GM12878 (cell line): ENCODE data around the gene ARHGEF6. TPM values are rescaled to one million over a fixed set of nuclear protein-coding genes. Genes with fewer than 3 reads are reported as not detected.

Experiments used
- ATAC-seq: fragments of 200-7000 bp; cut with Tn5 transposase; 3 replicates; pipeline ENCODE4 v1.9.1; 2020; ENCODE audit warnings: mild to moderate bottlenecking, moderate library complexity
- BruUV-seq: library from RNA; stranded (reverse); fragments of 400-500 nt; replicated peaks from 2 replicates; lab custom pipeline; 2021; lab: Mats Ljungman, UMichigan
- CTCF ChIA-PET: fragments of 300-600 bp; sonication (Branson Sonifier 250); formaldehyde crosslinking; extraction: SDS; loops from one replicate; lab custom pipeline; 2021; ENCODE audit warnings: inconsistent platforms; lab: Yijun Ruan, JAX
- POLR2A ChIA-PET: fragments of 350-600 bp; formaldehyde crosslinking; extraction: SDS; loops from one replicate; lab custom pipeline; 2021; ENCODE audit warnings: inconsistent platforms; lab: Charles Lee
- RAD21 ChIA-PET: fragments of 300-600 bp; sonication (Branson Sonifier 250); formaldehyde crosslinking; loops from one replicate; lab custom pipeline; 2023; ENCODE audit warnings: antibody characterized with exemption; ENCODE audit not compliant: unreplicated experiment; lab: Charles Lee
- SMC1A ChIA-PET: fragments of 300-600 bp; sonication (Branson Sonifier 250); formaldehyde crosslinking; loops from one replicate; lab custom pipeline; 2023; ENCODE audit not compliant: unreplicated experiment, uncharacterized antibody; lab: Charles Lee
- DNase-seq: peaks from one replicate; pipeline ENCODE4 v3.0.0-alpha.2; 2011; ENCODE audit warnings: low read depth, low spot score
- FAIRE-seq: peaks from 3 replicates; lab custom pipeline; 2011; peaks lifted over from hg19 to GRCh38; lab: Jason Lieb, UNC
- H2AFZ ChIP-seq: 2 replicates; pipeline ENCODE4 v1.6.0; 2011; ENCODE audit warnings: low read depth, low read length, control low read depth; ENCODE audit not compliant: control insufficient read depth
- H3K27ac ChIP-seq: 2 replicates; pipeline ENCODE4 v1.5.1; 2011; ENCODE audit warnings: control low read depth; ENCODE audit not compliant: control insufficient read depth, insufficient read depth
- H3K27me3 ChIP-seq, 2 experiments: replicated peaks in 1 of 2; 2 replicates each; pipeline versions ENCODE4 v1.6.0 to v1.6.1; 2011; ENCODE audit warnings: low read length in 1 of 2; ENCODE audit not compliant: control insufficient read depth in 2 of 2, insufficient read depth in 2 of 2
- H3K36me3 ChIP-seq, 2 experiments: 2 replicates each; pipeline ENCODE4 v1.5.1; 2011; ENCODE audit warnings: low read length in 1 of 2; ENCODE audit not compliant: control insufficient read depth in 2 of 2, insufficient read depth in 2 of 2
- H3K4me1 ChIP-seq: 2 replicates; pipeline ENCODE4 v1.6.1; 2011; ENCODE audit warnings: mild to moderate bottlenecking, low read length, moderate library complexity, mixed read lengths; ENCODE audit not compliant: control insufficient read depth, insufficient read depth
- H3K4me2 ChIP-seq: 2 replicates; pipeline ENCODE4 v1.6.0; 2011; ENCODE audit warnings: control low read depth; ENCODE audit not compliant: control insufficient read depth, insufficient read depth
- H3K4me3 ChIP-seq: fragments of 200-600 bp; sonication (generic); 2 replicates; pipeline ENCODE4 v1.5.1; 2016
- H3K79me2 ChIP-seq: 2 replicates; pipeline ENCODE4 v1.6.0; 2011; ENCODE audit warnings: low read length; ENCODE audit not compliant: control insufficient read depth, insufficient read depth
- H3K9ac ChIP-seq: 2 replicates; pipeline ENCODE4 v1.8.0; 2011; ENCODE audit warnings: low read length, control low read depth, mixed read lengths; ENCODE audit not compliant: control insufficient read depth, insufficient read depth
- H3K9me3 ChIP-seq: replicated peaks from 3 replicates; pipeline ENCODE4 v1.5.1; 2011; ENCODE audit warnings: mild to moderate bottlenecking, low read length; ENCODE audit not compliant: control insufficient read depth, insufficient read depth
- H4K20me1 ChIP-seq: 2 replicates; pipeline ENCODE4 v1.6.0; 2011; ENCODE audit not compliant: control insufficient read depth, insufficient read depth
- BMI1 ChIP-seq: fragments of 450-650 bp; IDR thresholded peaks from 2 replicates; pipeline ENCODE4 v1.6.1; 2016; ENCODE audit warnings: mild to moderate bottlenecking, moderate library complexity, borderline replicate concordance
- CREB1 ChIP-seq: IDR thresholded peaks from 2 replicates; pipeline ENCODE4 v1.6.1; 2012; ENCODE audit warnings: low read depth, mild to moderate bottlenecking, inconsistent platforms
- CREM ChIP-seq: IDR thresholded peaks from 2 replicates; pipeline ENCODE4 v1.6.1; 2014; ENCODE audit warnings: antibody characterized with exemption, low read depth
- EGR1 ChIP-seq, 2 experiments: IDR thresholded peaks; 1 replicate in 1 of 2; 2 replicates in 1 of 2; pipeline ENCODE4 v1.6.1; 2011 to 2012; ENCODE audit warnings: low read depth in 2 of 2, low read length in 2 of 2, borderline replicate concordance in 1 of 2, mild to moderate bottlenecking in 1 of 2, moderate library complexity in 1 of 2
- ETV6 ChIP-seq, 2 experiments: fragments of 450-650 bp in 1 of 2; IDR thresholded peaks in 1 of 2; conservative IDR thresholded peaks in 1 of 2; 2 replicates each; pipeline ENCODE4 v1.6.1; 2014; ENCODE audit warnings: antibody characterized with exemption in 1 of 2, borderline replicate concordance in 1 of 2, low read depth in 1 of 2, mild to moderate bottlenecking in 1 of 2, moderate library complexity in 1 of 2
- GABPA ChIP-seq: IDR thresholded peaks from 2 replicates; pipeline ENCODE4 v1.6.1; 2014; ENCODE audit warnings: antibody characterized with exemption, low read depth, mild to moderate bottlenecking, inconsistent platforms
- GATAD2B ChIP-seq: fragments of 450-650 bp; conservative IDR thresholded peaks from 2 replicates; pipeline ENCODE4 v1.6.1; 2017; ENCODE audit warnings: low read depth, mild to moderate bottlenecking, moderate library complexity
- MEF2A ChIP-seq: IDR thresholded peaks from 2 replicates; pipeline ENCODE4 v1.6.1; 2011; ENCODE audit warnings: low read depth, mild to moderate bottlenecking, low read length, moderate library complexity; ENCODE audit not compliant: insufficient read depth
- NRF1 ChIP-seq: conservative IDR thresholded peaks from 2 replicates; pipeline ENCODE4 v1.6.1; 2011; ENCODE audit warnings: mild to moderate bottlenecking, low read depth, low read length, improper control_type of control experiment
- SIN3A ChIP-seq: IDR thresholded peaks from 2 replicates; pipeline ENCODE4 v1.6.1; 2012; ENCODE audit warnings: low read depth, low read length, improper control_type of control experiment
- SPI1 ChIP-seq: IDR thresholded peaks from 2 replicates; pipeline ENCODE4 v1.6.1; 2011; ENCODE audit warnings: low read depth, mild to moderate bottlenecking, low read length, moderate library complexity, borderline replicate concordance; ENCODE audit not compliant: insufficient read depth
- ZNF384 ChIP-seq: IDR thresholded peaks from 2 replicates; pipeline ENCODE4 v1.6.1; 2012; ENCODE audit warnings: low read depth, mild to moderate bottlenecking, low read length, improper control_type of control experiment, borderline replicate concordance
- ZSCAN29 ChIP-seq: fragments of 450-650 bp; IDR thresholded peaks from 2 replicates; pipeline ENCODE4 v1.6.1; 2017; ENCODE audit warnings: mild to moderate bottlenecking, moderate library complexity
- WGBS: methylation state at CpG from one replicate; pipeline ENCODE4 v1.1.6; 2016; ENCODE audit warnings: low lambda C conversion rate; ENCODE audit not compliant: insufficient replicate concordance, insufficient coverage; ENCODE audit errors: missing lambda C conversion rate; 5-methylcytosine and 5-hydroxymethylcytosine counted together
- in situ Hi-C: fragments of 300-500 bp; cut with MboI; formaldehyde crosslinking; loops from 9 replicates; pipeline ENCODE4 v1.14.3; 2018; ENCODE audit warnings: mixed read lengths
- intact Hi-C: fragments of 100-400 bp; cut with micrococcal nuclease; formaldehyde crosslinking; loops from one replicate; pipeline ENCODE4 v1.14.2; 2022; ENCODE audit not compliant: unreplicated experiment
- polyA plus RNA-seq, 11 experiments: library from polyadenylated mRNA; depleted of rRNA in 4 of 11; unstranded in 6 of 11; stranded (reverse) in 5 of 11; fragments of >200 nt; fragmentation: Nextera tagmentation in 4 of 11; fragmentation: Illumina TruSeq in 1 of 11; extraction: Ambion mirVana in 4 of 11; extraction: Trizol in 1 of 11; gene quantifications; 1 replicate in 1 of 11; 2 replicates in 10 of 11; pipeline versions ENCODE4 v1.2.1 to v1.2.3, GENCODE V29; 2011 to 2016; ENCODE audit warnings: inconsistent platforms in 2 of 11, missing spikeins in 2 of 11, low read depth in 1 of 11
- total RNA-seq, 4 experiments: library from RNA; depleted of rRNA in 3 of 4; stranded (reverse); fragments of >200 nt in 3 of 4; fragmentation: Illumina TruSeq in 1 of 4; extraction: Trizol in 1 of 4; gene quantifications; 2 replicates each; pipeline versions ENCODE4 v1.2.1 to v1.2.3, GENCODE V29; 2013 to 2021
- TF ChIP-seq, protein P1 (sequence below): IDR thresholded peaks from 2 replicates; pipeline ENCODE4 v1.6.1; 2011; ENCODE audit warnings: low read depth, low read length, improper control_type of control experiment, borderline replicate concordance
- TF ChIP-seq, protein P2 (sequence below): fragments of 450-650 bp; IDR thresholded peaks from 2 replicates; pipeline ENCODE4 v1.6.1; 2017; ENCODE audit warnings: mild to moderate bottlenecking, moderate library complexity
- TF ChIP-seq, protein P3 (sequence below): IDR thresholded peaks from 2 replicates; pipeline ENCODE4 v1.6.1; 2011; ENCODE audit warnings: low read depth, mild to moderate bottlenecking, low read length, moderate library complexity, borderline replicate concordance; ENCODE audit errors: extremely low read depth

ARHGEF6 gene
- total and polyA plus RNA-seq, 10 of the 15 experiments (the other 5 are each of a cell fraction or from before 2014, with no cell fraction given): 5.4 to 29.7 (median 18.0) TPM

DNA sequence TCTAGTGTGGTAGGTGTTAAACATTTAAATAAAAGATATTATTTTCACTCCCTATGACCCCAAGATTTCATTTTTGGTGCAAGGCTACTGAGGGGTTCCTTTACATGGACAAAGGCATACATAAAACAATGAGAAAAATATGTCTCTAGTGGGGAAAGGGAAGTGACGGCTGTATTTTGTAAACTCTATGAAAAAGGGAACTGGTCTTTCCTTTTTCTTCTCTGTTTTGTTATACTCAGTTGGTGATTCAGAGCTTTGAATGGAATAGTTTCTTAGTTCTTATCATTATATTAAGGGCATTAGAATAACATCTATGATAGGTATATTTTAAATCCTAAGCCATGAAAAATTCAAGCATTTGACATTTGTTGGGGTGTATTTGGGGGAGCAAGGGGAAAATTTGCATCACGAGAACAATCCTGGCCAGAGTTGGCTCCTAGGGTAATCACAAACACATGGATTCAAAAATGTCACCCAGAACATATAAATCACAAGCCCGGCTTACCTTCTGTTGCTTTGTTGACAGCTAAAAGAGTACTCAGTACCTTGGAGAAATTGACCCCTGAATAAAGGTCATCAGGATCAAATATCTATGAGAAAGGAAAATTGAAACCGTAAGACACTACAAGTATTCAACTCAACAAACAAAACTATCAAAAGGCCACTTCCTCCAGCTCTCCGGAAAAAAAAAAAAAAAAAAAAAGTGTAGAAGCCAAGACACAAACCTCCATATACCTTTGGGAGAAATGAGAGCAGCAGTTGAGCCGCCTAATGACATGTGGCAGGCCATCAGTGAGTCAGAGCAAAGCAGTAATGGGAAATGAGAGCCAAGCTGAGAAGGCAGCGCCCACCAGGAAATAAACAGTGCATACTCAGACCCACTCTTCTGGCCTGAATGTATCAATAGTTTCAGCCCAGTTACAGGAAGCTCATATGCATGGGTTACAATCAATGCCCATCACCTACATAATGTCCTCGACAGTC lies 33.4 kb downstream of the ARHGEF6 start:
- DNase-seq: no peak
- 20% methylated on average over 8 of the region's 8 CpGs for WGBS
- TF ChIP-seq GABPA: no peak
- peak; percentile 50; the same call in 1 of the 2 replicates for TF ChIP-seq ZNF384
- no peak for TF ChIP-seq SIN3A
- TF ChIP-seq, protein P1, sequence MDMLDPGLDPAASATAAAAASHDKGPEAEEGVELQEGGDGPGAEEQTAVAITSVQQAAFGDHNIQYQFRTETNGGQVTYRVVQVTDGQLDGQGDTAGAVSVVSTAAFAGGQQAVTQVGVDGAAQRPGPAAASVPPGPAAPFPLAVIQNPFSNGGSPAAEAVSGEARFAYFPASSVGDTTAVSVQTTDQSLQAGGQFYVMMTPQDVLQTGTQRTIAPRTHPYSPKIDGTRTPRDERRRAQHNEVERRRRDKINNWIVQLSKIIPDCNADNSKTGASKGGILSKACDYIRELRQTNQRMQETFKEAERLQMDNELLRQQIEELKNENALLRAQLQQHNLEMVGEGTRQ: no peak
- no peak for TF ChIP-seq EGR1 (IDR thresholded peaks at IDR 0.05; ENCODE audit: borderline replicate concordance in 1 of 2, low read depth in 2 of 2, low read length in 2 of 2)
- TF ChIP-seq CREB1: no peak
- no peak for TF ChIP-seq MEF2A
- TF ChIP-seq, protein P2, sequence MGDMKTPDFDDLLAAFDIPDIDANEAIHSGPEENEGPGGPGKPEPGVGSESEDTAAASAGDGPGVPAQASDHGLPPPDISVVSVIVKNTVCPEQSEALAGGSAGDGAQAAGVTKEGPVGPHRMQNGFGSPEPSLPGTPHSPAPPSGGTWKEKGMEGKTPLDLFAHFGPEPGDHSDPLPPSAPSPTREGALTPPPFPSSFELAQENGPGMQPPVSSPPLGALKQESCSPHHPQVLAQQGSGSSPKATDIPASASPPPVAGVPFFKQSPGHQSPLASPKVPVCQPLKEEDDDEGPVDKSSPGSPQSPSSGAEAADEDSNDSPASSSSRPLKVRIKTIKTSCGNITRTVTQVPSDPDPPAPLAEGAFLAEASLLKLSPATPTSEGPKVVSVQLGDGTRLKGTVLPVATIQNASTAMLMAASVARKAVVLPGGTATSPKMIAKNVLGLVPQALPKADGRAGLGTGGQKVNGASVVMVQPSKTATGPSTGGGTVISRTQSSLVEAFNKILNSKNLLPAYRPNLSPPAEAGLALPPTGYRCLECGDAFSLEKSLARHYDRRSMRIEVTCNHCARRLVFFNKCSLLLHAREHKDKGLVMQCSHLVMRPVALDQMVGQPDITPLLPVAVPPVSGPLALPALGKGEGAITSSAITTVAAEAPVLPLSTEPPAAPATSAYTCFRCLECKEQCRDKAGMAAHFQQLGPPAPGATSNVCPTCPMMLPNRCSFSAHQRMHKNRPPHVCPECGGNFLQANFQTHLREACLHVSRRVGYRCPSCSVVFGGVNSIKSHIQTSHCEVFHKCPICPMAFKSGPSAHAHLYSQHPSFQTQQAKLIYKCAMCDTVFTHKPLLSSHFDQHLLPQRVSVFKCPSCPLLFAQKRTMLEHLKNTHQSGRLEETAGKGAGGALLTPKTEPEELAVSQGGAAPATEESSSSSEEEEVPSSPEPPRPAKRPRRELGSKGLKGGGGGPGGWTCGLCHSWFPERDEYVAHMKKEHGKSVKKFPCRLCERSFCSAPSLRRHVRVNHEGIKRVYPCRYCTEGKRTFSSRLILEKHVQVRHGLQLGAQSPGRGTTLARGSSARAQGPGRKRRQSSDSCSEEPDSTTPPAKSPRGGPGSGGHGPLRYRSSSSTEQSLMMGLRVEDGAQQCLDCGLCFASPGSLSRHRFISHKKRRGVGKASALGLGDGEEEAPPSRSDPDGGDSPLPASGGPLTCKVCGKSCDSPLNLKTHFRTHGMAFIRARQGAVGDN: no peak
- TF ChIP-seq ZSCAN29: no peak
- no peak for TF ChIP-seq NRF1
- TF ChIP-seq, protein P3, sequence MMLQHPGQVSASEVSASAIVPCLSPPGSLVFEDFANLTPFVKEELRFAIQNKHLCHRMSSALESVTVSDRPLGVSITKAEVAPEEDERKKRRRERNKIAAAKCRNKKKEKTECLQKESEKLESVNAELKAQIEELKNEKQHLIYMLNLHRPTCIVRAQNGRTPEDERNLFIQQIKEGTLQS: no peak
- TF ChIP-seq GATAD2B: no peak
- TF ChIP-seq CREM: no peak
- TF ChIP-seq SPI1: peak; percentile 77; the same call in 1 of the 2 replicates
- peak in 1 of 2 experiments; percentile 19; a peak in 1 of 4 replicates for TF ChIP-seq ETV6 (conservative IDR thresholded peaks at IDR 0.05 in 1 of 2, IDR thresholded peaks at IDR 0.05 in 1 of 2; ENCODE audit: borderline replicate concordance in 1 of 2, low read depth in 1 of 2)
- no peak for TF ChIP-seq BMI1

More for the DNA sequence above, 33.4 kb downstream of the ARHGEF6 start:
- Histone ChIP-seq H3K4me1 (peaks cover 5% of the 10 kb centered on the region; the same call in 1 of the 2 replicates), H3K27me3 (no peaks in the 10 kb centered on the region), H3K4me2 (peak overlapping the region; percentile 5; the same call in 1 of the 2 replicates), H3K79me2 (no peaks in the 10 kb centered on the region), H4K20me1 (no peaks in the 10 kb centered on the region), H3K36me3 (no peaks in the 10 kb centered on the region), H3K4me3 (no peak overlapping the region), H3K9ac (no peak overlapping the region), H3K27ac (peak overlapping the region; percentile 28; the same call in 1 of the 2 replicates), H2AFZ (no peak overlapping the region), H3K9me3 (no peaks in the 10 kb centered on the region)
- ATAC-seq (peak; percentile 82), FAIRE-seq (no peak)
- BruUV-seq: no TSS peak
- in situ Hi-C loops: no loop called here
- ChIA-PET POLR2A (interaction anchor here (0.6 to 2.0 kb wide), 6 partner anchors 11 to 161 kb away, joined by 3 to 6 read pairs (median 4); partner anchors contain the start of gene RBMX), SMC1A (interaction anchor here (1.1 to 2.0 kb wide), 7 partner anchors 11 to 53 kb away, joined by 3 to 9 read pairs (median 4); no protein-coding TSS in a partner anchor), RAD21 (interaction anchor here (0.5 to 1.3 kb wide), 4 partner anchors 36 to 178 kb away, joined by 3 to 4 read pairs (median 3); no protein-coding TSS in a partner anchor), CTCF (interaction anchor here (1.2 to 2.0 kb wide), 6 partner anchors 11 to 53 kb away, joined by 3 to 5 read pairs (median 4); no protein-coding TSS in a partner anchor)
- intact Hi-C loops: no loop called here
